ENCODE measurements around the gene TMEM233. TPM values are rescaled to one million over a fixed set of nuclear protein-coding genes. Genes with fewer than 3 reads are reported as not detected.

The TMEM233 gene
- total RNA-seq, 4 donors from 2014 or later = 0.13 to 0.19 (median 0.15) TPM; not detected in 1

DNA sequence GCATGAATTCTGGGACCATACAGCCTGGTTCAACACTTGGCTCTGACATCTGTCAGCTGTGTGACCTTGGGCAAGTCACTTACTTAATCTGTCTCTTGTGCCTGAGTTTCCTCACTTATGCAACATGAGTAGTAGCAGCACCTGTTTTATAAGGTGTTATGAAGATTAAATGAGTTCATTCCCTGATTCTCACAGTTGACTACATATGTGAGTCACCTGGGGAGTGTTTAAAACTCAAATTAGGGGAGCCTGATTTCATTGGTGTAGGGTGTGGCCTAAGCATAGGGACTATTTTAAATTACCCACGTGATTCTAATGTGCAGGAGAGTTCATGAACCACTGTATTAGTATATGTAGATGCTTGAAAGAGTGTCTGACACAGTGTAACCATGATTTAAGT lies 36.7 kb upstream of the TMEM233 start:
- TF ChIP-seq, protein P1, sequence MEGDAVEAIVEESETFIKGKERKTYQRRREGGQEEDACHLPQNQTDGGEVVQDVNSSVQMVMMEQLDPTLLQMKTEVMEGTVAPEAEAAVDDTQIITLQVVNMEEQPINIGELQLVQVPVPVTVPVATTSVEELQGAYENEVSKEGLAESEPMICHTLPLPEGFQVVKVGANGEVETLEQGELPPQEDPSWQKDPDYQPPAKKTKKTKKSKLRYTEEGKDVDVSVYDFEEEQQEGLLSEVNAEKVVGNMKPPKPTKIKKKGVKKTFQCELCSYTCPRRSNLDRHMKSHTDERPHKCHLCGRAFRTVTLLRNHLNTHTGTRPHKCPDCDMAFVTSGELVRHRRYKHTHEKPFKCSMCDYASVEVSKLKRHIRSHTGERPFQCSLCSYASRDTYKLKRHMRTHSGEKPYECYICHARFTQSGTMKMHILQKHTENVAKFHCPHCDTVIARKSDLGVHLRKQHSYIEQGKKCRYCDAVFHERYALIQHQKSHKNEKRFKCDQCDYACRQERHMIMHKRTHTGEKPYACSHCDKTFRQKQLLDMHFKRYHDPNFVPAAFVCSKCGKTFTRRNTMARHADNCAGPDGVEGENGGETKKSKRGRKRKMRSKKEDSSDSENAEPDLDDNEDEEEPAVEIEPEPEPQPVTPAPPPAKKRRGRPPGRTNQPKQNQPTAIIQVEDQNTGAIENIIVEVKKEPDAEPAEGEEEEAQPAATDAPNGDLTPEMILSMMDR (IDR thresholded peaks at IDR 0.05) = no peak
- no peak for TF ChIP-seq POLR2A (IDR thresholded peaks at IDR 0.05)
- no peaks in the 10 kb centered on the region for H3K36me3 ChIP-seq
- intact Hi-C loops (cut with DNase I) = no loop called here
- WGBS, 2 donors = 15 to 27% methylated on average over 1 of the region's 1 CpG
- no peaks in the 10 kb centered on the region for H3K27me3 ChIP-seq
- no peak overlapping the region for H3K4me3 ChIP-seq
- no peak for DNase-seq
- no peak overlapping the region for H3K27ac ChIP-seq
- H3K4me1 ChIP-seq = no peaks in the 10 kb centered on the region
- H3K9me3 ChIP-seq = no peaks in the 10 kb centered on the region

DNA sequence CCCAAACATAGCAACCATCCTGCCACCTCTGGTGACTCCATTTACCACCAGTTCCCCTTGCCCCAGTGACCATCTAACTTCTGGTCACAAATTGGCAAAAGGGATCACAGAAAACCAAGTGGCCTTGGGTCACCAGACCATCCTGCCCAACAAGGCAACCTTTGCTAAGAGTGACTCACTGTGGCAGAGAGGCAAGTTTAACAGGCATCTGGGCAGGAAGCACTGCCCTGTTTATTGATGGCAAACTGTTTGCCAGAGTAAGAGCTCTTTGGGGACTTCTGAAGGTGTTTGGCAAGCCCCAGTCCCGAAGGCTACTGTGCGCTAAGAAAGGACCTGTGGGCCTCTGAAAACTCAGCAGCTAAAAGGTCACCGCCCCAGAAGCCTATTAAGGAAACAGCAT lies 28.2 kb upstream of the TMEM233 start:
- intact Hi-C loops (cut with DNase I) = no loop called here
- no peaks in the 10 kb centered on the region for H3K9me3 ChIP-seq
- no peak for DNase-seq
- TF ChIP-seq, protein P1 (IDR thresholded peaks at IDR 0.05) = no peak
- no peak for TF ChIP-seq POLR2A (IDR thresholded peaks at IDR 0.05)
- no peaks in the 10 kb centered on the region for H3K27me3 ChIP-seq
- no peak overlapping the region for H3K27ac ChIP-seq
- H3K4me3 ChIP-seq = no peak overlapping the region
- no peaks in the 10 kb centered on the region for H3K4me1 ChIP-seq
- 79 to 88% methylated on average over 3 of the region's 3 CpGs for WGBS, 2 donors
- H3K36me3 ChIP-seq = no peaks in the 10 kb centered on the region

DNA sequence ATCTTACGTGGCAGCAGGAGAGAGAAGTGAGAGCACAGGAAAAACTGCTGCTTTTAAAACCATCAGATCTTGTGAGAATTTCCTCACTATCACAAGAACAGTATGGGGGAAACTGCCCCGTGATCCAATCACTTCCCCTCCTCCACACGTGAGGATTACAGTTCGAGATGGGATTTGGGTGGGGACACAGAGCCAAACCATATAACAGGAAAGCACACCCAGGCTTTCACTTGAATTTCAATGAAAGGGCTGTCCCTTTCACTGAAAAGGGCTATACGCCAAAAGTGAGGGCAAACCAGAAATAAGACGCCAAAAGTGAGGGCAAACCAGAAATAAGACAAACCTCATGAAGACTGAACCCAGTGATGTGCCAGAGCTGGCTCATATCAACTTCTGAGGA lies 22.8 kb upstream of the TMEM233 start:
- intact Hi-C loops (cut with DNase I) = no loop called here
- TF ChIP-seq POLR2A (IDR thresholded peaks at IDR 0.05) = no peak
- TF ChIP-seq, protein P1 (IDR thresholded peaks at IDR 0.05) = no peak
- no peak for DNase-seq
- 68 to 72% methylated on average over 6 of the region's 6 CpGs for WGBS, 2 donors
- Histone ChIP-seq H3K9me3 (no peaks in the 10 kb centered on the region), H3K4me3 (no peak overlapping the region), H3K4me1 (no peaks in the 10 kb centered on the region), H3K36me3 (no peaks in the 10 kb centered on the region), H3K27ac (no peak overlapping the region), H3K27me3 (no peaks in the 10 kb centered on the region)

DNA sequence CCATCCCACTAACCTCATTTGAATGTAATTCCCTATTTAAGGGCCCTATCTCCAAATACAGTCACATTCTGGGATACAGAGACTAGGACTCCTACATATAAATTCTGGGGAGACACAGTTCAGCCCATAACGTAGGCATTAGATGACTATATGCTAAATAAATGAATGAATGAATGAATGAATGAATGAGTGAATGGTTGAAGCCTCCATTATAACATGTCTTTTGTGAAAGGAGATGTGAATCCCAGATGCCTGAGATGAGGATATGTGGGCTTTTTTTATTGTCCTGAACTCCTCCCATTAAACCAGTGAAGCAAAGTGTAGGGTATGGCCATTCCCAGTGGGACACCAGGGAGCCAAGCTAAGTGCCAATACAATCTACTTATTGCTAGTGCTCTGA lies 20.5 kb upstream of the TMEM233 start:
- no peaks in the 10 kb centered on the region for H3K9me3 ChIP-seq
- intact Hi-C loops (cut with DNase I) = no loop called here
- TF ChIP-seq POLR2A (IDR thresholded peaks at IDR 0.05) = no peak
- TF ChIP-seq, protein P1 (IDR thresholded peaks at IDR 0.05) = no peak
- no peak overlapping the region for H3K4me3 ChIP-seq
- H3K4me1 ChIP-seq = no peaks in the 10 kb centered on the region
- no peak overlapping the region for H3K27ac ChIP-seq
- WGBS, 2 donors = 52 to 76% methylated on average over 1 of the region's 1 CpG
- no peaks in the 10 kb centered on the region for H3K36me3 ChIP-seq
- no peak for DNase-seq
- no peaks in the 10 kb centered on the region for H3K27me3 ChIP-seq

DNA sequence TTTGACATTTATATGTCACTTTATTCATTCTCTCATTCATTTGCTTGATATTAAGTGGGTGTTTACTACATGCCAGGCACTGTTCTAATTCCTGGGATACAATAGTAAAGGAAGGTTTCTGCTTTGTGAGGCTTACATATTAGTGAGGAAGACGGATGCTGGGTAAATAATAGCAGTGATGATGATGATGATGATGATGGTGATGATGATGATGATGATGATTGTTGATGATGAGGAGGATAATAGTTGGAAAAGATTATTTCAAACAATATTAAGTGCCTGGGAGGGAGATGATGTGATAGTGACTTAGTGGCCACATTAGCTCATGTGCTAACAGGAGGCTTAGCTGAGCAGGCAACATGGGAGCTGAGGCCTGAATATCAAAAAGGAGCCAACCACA lies 19.3 kb upstream of the TMEM233 start:
- H3K27me3 ChIP-seq = no peaks in the 10 kb centered on the region
- no peaks in the 10 kb centered on the region for H3K36me3 ChIP-seq
- no peak overlapping the region for H3K27ac ChIP-seq
- WGBS, 2 donors = 80 to 81% methylated on average over 1 of the region's 1 CpG
- no peaks in the 10 kb centered on the region for H3K9me3 ChIP-seq
- no peaks in the 10 kb centered on the region for H3K4me1 ChIP-seq
- intact Hi-C loops (cut with DNase I) = no loop called here
- DNase-seq = no peak
- no peak overlapping the region for H3K4me3 ChIP-seq
- TF ChIP-seq POLR2A (IDR thresholded peaks at IDR 0.05) = no peak
- TF ChIP-seq, protein P1 (IDR thresholded peaks at IDR 0.05) = no peak

Data from esophagus squamous epithelium (tissue), 5 donors.